ENCODE results near the gene SLC6A18.
"Not testable (repeated sequence)": the region's sequence is repeated elsewhere in the genome, so short reads cannot be mapped to it uniquely, and the experiment has no call there.

SLC6A18 gene

GRCh38 chr5:1288439-1289335 is 63.5 kb downstream of the SLC6A18 start:
- no peak for DNase-seq (ENCODE audit: low read depth)
- TF ChIP-seq, protein P1, sequence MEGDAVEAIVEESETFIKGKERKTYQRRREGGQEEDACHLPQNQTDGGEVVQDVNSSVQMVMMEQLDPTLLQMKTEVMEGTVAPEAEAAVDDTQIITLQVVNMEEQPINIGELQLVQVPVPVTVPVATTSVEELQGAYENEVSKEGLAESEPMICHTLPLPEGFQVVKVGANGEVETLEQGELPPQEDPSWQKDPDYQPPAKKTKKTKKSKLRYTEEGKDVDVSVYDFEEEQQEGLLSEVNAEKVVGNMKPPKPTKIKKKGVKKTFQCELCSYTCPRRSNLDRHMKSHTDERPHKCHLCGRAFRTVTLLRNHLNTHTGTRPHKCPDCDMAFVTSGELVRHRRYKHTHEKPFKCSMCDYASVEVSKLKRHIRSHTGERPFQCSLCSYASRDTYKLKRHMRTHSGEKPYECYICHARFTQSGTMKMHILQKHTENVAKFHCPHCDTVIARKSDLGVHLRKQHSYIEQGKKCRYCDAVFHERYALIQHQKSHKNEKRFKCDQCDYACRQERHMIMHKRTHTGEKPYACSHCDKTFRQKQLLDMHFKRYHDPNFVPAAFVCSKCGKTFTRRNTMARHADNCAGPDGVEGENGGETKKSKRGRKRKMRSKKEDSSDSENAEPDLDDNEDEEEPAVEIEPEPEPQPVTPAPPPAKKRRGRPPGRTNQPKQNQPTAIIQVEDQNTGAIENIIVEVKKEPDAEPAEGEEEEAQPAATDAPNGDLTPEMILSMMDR (IDR thresholded peaks at IDR 0.05; ENCODE audit: low read length, missing control alignments): no peak
- H3K4me3 ChIP-seq (replicated peaks; ENCODE audit: low read depth, low read length): no peak overlapping the region

DNA sequence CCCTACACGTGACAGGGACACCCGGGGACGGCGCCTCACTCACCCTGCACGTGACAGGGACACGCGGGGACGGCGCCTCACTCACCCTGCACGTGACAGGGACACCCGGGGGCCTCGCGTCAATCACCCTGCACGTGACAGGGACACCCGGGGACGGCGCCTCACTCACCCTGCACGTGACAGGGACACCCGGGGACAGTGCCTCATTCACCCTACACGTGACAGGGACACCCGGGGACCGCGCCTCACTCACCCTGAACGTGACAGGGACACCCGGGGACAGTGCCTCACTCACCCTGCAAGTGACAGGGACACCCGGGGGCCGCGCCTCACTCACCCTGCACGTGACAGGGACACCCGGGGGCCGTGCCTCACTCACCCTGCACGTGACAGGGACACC is 64.4 kb downstream of the SLC6A18 start:
- H3K4me3 ChIP-seq (replicated peaks; ENCODE audit: low read depth, low read length); DNase-seq (ENCODE audit: low read depth): not testable (repeated sequence)

DNA sequence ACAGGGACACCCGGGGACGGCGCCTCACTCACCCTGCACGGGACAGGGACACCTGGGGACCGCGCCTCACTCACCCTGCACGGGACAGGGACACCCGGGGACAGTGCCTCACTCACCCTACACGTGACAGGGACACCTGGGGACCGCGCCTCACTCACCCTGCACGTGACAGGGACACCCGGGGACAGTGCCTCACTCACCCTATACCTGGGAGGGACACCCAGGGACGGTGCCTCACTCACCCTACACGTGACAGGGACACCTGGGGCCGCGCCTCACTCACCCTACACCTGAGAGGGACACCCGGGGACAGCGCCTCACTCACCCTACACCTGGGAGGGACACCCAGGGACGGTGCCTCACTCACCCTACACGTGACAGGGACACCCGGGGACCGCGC is 65.8 kb downstream of the SLC6A18 start:
- DNase-seq (ENCODE audit: low read depth): not testable (repeated sequence)

GRCh38 chr5:1291611-1292080 is 66.5 kb downstream of the SLC6A18 start:
- no peak overlapping the region for H3K4me3 ChIP-seq (replicated peaks; ENCODE audit: low read depth, low read length)
- no peak for DNase-seq (ENCODE audit: low read depth)
- TF ChIP-seq, protein P1 (IDR thresholded peaks at IDR 0.05; ENCODE audit: low read length, missing control alignments): no peak

More for the DNA sequence above, 65.8 kb downstream of the SLC6A18 start:
- not testable (repeated sequence) for H3K4me3 ChIP-seq (replicated peaks; ENCODE audit: low read depth, low read length)

DNA sequence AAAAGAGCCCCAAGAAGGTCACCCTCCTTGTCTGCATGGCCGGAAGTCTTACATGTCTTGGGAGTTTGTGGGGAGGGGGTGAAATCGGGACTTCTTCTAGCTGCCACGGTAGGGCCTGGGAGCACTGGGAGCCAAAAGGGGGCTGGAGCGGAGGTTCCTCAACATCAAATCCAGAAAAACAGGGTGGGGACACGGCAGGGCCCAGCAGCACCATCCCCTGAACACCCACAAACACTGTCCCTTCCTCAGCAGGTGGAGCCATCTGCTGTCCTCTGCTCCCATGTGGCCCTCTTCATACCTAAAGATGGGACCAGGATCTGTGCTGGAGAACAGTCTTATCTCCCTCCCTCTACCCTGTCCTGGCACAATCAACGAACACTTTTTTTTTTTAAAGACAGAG is 67.0 kb downstream of the SLC6A18 start:
- no peak for DNase-seq (ENCODE audit: low read depth)
- TF ChIP-seq, protein P1 (IDR thresholded peaks at IDR 0.05; ENCODE audit: low read length, missing control alignments): no peak
- no peak overlapping the region for H3K4me3 ChIP-seq (replicated peaks; ENCODE audit: low read depth, low read length)

GRCh38 chr5:1292846-1293415 is 67.8 kb downstream of the SLC6A18 start:
- no peak for DNase-seq (ENCODE audit: low read depth)
- TF ChIP-seq, protein P1 (IDR thresholded peaks at IDR 0.05; ENCODE audit: low read length, missing control alignments): no peak
- H3K4me3 ChIP-seq (replicated peaks; ENCODE audit: low read depth, low read length): no peak overlapping the region

- TF ChIP-seq, protein P1 (IDR thresholded peaks at IDR 0.05; ENCODE audit: low read length, missing control alignments): no peak
- no peak for DNase-seq (ENCODE audit: low read depth)
- no peak overlapping the region for H3K4me3 ChIP-seq (replicated peaks; ENCODE audit: low read depth, low read length)
Measured at GRCh38 chr5:1293416-1294205, 68.4 kb downstream of the SLC6A18 start.
